ENCODE data around the gene SSBP4. TPM values are rescaled to one million over a fixed set of nuclear protein-coding genes. Genes with fewer than 3 reads are reported as not detected.

SSBP4 gene
- total and polyA plus RNA-seq, 2 of the 8 experiments (the other 6 are each of a cell fraction or from before 2014, with no cell fraction given) = 26.4 to 33.7 TPM

DNA sequence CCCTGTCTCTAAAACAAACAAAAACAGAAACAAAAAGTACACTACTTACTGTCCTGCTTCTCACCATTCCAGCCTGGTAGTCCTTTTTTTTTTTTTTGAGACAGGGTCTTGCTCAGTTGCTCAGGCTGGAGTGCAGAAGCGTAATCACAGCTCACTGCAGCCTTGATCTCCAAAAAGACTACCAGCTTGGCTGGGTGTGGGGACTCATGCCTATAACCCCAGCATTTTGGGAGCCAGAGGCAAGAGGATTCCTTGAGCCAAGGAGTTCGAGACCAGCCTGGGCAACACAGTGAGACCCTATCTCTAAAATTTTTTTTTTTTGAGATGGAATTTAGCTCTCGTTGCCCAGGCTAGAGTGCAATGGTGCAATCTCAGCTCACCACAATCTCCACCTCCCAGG, 38.4 kb upstream of the SSBP4 start:
- ChIA-PET POLR2A (ENCODE audit: partially characterized antibody) (interaction anchor here (0.9 to 2.0 kb wide), 4 partner anchors 13 to 100 kb away, joined by 3 to 10 read pairs (median 6); partner anchors contain the start of gene JUND), CTCF (ENCODE audit: partially characterized antibody) (interaction anchor here (0.6 to 2.1 kb wide), 17 partner anchors 9 to 443 kb away, joined by 3 to 17 read pairs (median 4); partner anchors contain the start of gene JUND)
- DNase-seq (ENCODE audit: low read depth in 1 of 2, low spot score in 2 of 2) = no peak
- Histone ChIP-seq H4K8ac (ENCODE audit: extremely low read depth, insufficient read depth, low read length) (no peak overlapping the region), H3K36me3 (ENCODE audit: control insufficient read depth in 2 of 4, insufficient read depth in 4 of 4, low read length in 3 of 4) (no peaks in the 10 kb centered on the region), H3K4me1 (replicated peaks in 1 of 4; ENCODE audit: control insufficient read depth in 3 of 4, insufficient read depth in 4 of 4, low read length in 3 of 4) (peaks cover 0 to 6% (median 3%) of the 10 kb centered on the region in 4 experiments; a peak in 2 of 7 replicates), H2BK12ac (ENCODE audit: low read depth, low read length) (0 out of 2 replicates have a peak overlapping the region, but pooled peaks have one; percentile 40), H4K91ac (replicated peaks; ENCODE audit: insufficient read length, low read length) (no peak overlapping the region), H4K20me1 (replicated peaks in 1 of 2; ENCODE audit: control insufficient read depth in 1 of 2, insufficient read depth in 2 of 2, low read length in 2 of 2) (no peaks in the 10 kb centered on the region), H2BK120ac (replicated peaks; ENCODE audit: low read depth, low read length) (no peak overlapping the region), H3K79me1 (ENCODE audit: low read depth, low read length) (no peaks in the 10 kb centered on the region), H3K18ac (ENCODE audit: extremely low read depth, low read length) (no peak overlapping the region), H3K4me2 (ENCODE audit: insufficient read depth in 1 of 2, low read depth in 2 of 2, low read length in 2 of 2) (no peak overlapping the region), H3K79me2 (ENCODE audit: control insufficient read depth in 1 of 2, insufficient read depth in 2 of 2, low read length in 2 of 2) (no peaks in the 10 kb centered on the region), H2AK5ac (ENCODE audit: low read depth, low read length) (no peak overlapping the region; the same call in 1 of the 2 replicates), H3K23me2 (ENCODE audit: low read depth, low read length) (no peaks in the 10 kb centered on the region), H3K27ac (ENCODE audit: low read depth, low read length) (no peak overlapping the region), H3K9me3 (ENCODE audit: insufficient read depth in 2 of 2, low read depth in 1 of 2, low read length in 1 of 2) (no peaks in the 10 kb centered on the region), H3K14ac (ENCODE audit: insufficient read length) (no peak overlapping the region), H3K4me3 (ENCODE audit: extremely low read depth in 1 of 4, insufficient read depth in 2 of 4, low read depth in 3 of 4, low read length in 4 of 4) (no peak overlapping the region), H2AFZ (ENCODE audit: low read length) (no peak overlapping the region), H3K56ac (replicated peaks; ENCODE audit: insufficient read length, low read depth, low read length) (no peak overlapping the region), H4K5ac (ENCODE audit: insufficient read length, low read depth, low read length) (no peak overlapping the region), H3K23ac (ENCODE audit: insufficient read length) (no peak overlapping the region), H2BK5ac (ENCODE audit: low read depth, low read length) (no peak overlapping the region), H3K4ac (replicated peaks; ENCODE audit: insufficient read length, low read depth, low read length) (no peak overlapping the region), H3K27me3 (replicated peaks in 1 of 4; ENCODE audit: control insufficient read depth in 3 of 4, extremely low read depth in 1 of 4, insufficient read depth in 3 of 4, low read length in 3 of 4) (no peaks in the 10 kb centered on the region), H2BK15ac (ENCODE audit: low read length) (no peak overlapping the region), H3K9ac (replicated peaks in 1 of 4; ENCODE audit: extremely low read depth in 1 of 4, low read depth in 3 of 4, low read length in 3 of 4) (no peak overlapping the region), H2BK20ac (ENCODE audit: low read length) (peak overlapping the region; percentile 90; the same call in 1 of the 2 replicates)
- 80% methylated on average over 3 of the region's 3 CpGs; no CpG with 5 or more reads in 1 of the 2 experiments for WGBS, 2 experiments (ENCODE audit: extremely low coverage in 1 of 2, insufficient coverage in 1 of 2, insufficient read length in 1 of 2, insufficient replicate concordance in 2 of 2, low coverage in 1 of 2, low lambda C conversion rate in 2 of 2, missing lambda C conversion rate in 1 of 2)
- FAIRE-seq = no peak
- TF ChIP-seq MAFK (IDR thresholded peaks at IDR 0.05; ENCODE audit: low read depth, low read length) = no peak
- no peak for TF ChIP-seq HDAC2 (IDR thresholded peaks at IDR 0.05; ENCODE audit: borderline replicate concordance in 1 of 2, low read depth in 2 of 2, low read length in 2 of 2)
- TF ChIP-seq SAP30 (IDR thresholded peaks at IDR 0.05; ENCODE audit: insufficient read depth, insufficient replicate concordance, low read length) = no peak
- no peak for TF ChIP-seq SP2 (IDR thresholded peaks at IDR 0.05; ENCODE audit: low read length)
- no peak for TF ChIP-seq SIN3A (conservative IDR thresholded peaks at IDR 0.05 in 1 of 2, IDR thresholded peaks at IDR 0.05 in 1 of 2; ENCODE audit: low read depth in 1 of 2, low read length in 2 of 2)
- no peak for TF ChIP-seq RFX5 (IDR thresholded peaks at IDR 0.05; ENCODE audit: borderline replicate concordance, low read depth, low read length)
- no peak for TF ChIP-seq NANOG (IDR thresholded peaks at IDR 0.05; ENCODE audit: insufficient read depth, low read depth, low read length, poor library complexity, severe bottlenecking)
- TF ChIP-seq POLR2A (IDR thresholded peaks at IDR 0.05; ENCODE audit: control extremely low read depth in 1 of 2, low read depth in 2 of 2, low read length in 2 of 2) = no peak
- no peak for TF ChIP-seq TCF12 (IDR thresholded peaks at IDR 0.05; ENCODE audit: low read depth, low read length)

Measured in H1 (cell line).